HG02852 (cell line): ENCODE data around the gene GSE1.

Experiments used
- ATAC-seq: cut with Tn5 transposase; IDR thresholded peaks from one replicate; pipeline ENCODE4 v1.9.1; 2021; ENCODE audit warnings: mild to moderate bottlenecking, moderate library complexity; ENCODE audit not compliant: unreplicated experiment

The GSE1 gene

DNA sequence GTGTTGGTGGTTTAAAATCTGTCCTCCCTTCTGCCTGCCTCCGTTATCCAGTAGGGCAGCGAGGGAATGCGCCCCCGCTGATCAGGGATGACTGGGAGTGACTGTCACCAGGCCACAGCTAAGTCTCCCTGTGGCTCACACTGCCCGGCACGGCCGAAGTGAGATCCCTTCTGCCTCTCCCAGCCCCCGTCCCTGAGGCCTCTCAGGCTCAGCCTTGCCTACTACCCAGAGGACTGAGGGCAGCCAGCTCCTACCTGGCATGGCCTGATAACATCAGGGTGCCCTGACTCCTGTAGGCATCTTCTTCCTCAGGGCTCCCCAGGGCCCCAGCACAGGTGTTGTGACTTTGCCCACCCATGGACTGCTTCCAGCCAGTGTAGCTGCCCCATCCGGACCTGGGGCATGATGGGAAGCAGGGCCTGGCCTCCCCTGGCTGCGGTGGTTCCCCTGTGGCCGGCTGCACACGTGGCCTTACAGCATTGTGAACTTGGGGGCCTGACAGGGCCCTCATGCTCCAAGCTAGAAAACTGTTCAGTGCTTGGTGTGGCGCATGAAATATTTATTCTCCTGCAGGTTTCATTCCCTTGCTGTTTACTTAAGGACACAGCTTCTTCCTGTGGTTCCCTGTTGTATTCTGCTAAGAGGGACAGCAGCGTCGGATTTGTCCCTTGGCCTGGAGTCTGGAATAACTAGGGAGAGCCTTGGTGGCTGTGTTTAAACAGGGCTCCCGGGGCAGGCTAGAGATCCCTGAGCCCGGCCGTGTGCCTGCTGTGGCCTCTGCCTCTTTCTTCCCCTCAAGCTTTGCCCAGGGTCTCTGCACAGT is 45.6 kb downstream of the GSE1 start:
- ATAC-seq = no peak

DNA sequence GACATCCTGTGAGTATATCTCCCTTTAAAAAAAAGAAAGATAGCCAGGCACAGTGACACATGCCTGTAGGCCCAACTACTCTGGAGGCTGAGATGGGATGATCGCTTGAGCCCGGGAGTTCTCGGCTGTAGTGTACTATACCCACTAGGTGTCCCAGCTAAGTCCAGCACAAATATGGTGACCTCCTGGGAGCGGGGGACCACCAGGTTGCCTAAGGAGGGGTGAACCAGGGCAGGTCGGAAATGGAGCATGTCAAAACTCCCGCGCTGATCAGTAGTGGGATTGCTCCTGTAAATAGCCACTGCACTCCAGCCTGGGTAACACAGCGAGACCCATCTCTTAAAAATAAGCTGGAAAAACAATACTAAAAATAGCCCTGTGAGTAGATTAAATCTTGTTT is 46.2 kb downstream of the GSE1 start:
- ATAC-seq = no peak

DNA sequence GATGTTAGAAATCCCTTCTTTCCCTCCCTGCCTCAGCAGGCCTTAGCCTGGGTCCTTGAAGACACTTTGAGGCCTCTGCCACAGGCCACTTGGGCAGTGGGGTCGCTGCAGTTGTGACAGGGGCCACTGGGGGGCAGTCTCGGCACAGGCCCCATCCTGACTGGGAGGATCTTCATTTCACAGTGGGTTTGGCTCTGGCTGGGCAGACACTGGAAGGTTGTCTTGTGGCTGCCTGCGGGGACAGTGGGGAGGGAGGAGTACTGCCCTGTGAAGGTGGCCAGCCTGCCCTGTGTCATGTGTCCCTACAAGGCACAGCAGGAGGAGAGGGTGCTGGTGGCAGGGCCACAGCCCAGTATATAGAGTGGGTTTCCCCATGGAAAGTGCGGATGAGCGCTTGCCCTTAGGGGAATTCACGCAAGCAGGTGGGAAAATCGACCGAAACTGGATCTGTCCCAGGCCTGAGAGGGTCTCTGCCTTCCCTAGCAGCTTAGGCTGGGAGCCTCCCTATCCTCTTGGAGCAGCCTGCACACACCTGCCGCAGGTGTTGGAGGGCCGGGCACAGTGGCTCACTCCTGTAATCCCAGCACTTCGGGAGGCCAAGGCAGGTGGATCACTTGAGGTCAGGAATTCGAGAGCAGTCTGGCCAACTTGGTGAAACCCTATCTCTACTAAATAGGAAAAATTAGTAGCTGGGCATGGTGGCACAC is 46.8 kb downstream of the GSE1 start:
- no peak for ATAC-seq

DNA sequence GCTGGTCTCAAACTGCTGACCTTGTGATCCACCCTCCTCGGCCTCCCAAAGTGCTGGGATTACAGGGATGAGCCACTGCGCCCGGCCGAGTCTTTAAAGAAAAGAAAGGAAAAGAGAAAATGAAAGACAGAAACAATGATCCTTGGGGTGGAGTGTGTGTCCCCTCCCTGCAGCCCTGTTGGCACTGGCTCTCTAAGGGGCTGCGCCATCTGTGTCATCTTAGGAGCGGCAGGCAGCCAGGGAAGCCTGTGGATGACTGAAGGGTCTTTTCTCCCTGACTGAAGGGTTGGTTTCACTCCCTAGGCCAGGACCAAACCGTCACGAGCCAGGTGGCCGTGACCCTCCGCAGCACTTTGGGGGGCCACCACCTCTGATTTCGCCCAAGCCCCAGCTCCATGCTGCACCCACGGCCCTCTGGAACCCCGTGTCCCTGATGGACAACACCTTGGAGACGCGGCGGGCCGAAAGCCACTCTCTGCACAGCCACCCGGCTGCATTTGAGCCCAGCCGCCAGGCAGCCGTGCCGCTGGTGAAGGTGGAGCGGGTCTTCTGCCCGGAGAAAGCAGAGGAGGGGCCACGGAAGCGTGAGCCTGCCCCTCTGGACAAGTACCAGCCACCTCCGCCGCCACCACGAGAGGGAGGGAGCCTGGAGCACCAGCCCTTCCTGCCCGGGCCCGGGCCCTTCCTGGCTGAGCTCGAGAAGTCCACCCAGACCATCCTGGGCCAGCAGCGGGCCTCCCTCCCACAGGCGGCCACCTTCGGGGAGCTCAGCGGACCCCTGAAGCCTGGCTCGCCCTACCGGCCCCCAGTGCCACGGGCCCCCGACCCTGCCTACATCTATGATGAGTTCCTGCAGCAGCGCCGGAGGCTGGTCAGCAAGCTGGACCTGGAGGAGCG is 48.0 kb downstream of the GSE1 start:
- no peak for ATAC-seq

DNA sequence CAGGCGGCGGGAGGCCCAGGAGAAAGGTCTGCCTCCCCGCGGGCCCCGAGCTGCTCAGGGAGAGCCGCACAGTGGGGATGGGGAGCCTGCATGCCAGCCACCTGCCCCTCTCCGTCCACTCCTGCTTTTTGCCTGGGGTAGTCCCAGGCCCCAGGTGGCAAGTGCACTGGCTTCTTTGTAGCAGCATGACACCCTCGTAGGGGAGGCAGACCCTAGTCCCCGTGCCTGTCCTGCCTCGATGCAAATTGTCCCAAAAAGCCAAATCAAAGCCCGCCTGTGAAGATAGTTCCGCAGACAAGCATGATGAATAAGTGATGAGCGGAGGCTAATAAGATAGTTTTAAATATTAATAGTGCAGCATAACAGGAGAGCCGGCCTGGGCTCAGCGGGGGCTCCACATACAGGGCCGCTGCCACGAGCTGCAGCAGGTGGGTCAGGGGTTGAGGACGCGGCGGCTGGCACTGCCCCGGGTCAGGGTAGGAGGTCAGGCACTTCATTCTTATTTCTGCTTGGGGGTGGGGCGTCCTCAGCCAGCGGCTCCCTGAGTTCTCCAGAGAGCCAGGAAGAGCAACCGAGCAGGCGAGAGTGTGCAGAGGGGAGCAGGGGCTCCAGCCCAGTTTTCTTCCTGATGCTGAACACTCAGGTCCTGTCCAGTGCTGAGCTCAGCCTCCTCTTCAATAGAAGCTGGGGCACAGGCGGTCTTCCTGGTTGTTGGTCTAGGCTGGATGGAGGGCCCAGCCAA is 48.8 kb downstream of the GSE1 start:
- ATAC-seq = no peak

DNA sequence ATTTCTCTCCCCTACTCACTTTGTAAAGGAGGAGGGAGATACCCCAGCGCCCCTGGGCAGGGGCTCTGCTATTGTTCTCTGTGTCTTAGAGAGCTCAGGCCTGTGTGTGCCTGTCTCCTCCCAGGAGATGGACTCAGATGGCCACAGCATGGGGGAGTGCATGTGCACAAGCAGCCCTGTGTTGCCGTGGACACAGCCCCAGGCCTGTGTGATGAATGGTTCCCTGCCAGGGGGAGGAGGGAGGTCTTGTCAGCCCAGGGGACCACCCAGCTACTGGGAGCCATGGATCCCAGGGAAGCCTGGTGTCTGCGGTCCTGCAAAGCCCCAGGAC is 49.3 kb downstream of the GSE1 start:
- no peak for ATAC-seq

DNA sequence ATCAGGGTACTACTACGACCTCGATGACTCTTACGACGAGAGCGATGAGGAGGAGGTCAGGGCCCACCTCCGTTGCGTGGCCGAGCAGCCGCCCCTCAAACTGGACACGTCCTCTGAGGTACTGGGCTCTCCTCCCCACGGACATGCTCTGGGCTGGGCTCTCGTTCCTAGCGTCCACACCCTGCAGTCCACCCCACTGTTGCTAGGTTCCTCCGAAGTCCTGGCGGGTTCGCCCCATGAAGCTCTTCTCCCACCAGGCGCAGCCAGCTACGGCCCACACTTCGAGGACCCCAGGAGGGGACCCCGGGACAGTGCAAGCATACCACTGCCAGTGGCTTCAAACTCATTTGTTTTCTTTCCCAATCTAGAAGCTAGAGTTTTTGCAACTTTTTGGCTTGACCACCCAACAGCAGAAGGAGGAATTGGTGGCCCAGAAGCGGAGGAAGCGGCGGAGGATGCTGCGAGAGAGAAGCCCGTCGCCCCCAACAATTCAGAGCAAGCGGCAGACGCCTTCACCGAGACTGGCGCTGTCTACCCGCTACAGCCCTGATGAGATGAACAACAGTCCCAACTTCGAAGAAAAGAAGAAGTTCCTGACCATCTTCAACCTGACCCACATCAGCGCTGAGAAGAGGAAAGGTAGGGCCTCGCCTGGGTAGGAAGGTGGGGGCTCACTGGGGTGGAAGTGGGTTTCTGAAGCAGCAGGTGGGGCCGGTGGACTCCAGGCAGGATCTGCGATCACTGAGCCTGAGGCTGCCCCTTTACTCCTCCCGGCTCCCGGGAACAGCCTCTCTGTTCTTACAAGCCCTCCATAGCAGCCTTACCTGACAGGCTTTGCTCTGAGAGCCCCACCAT is 50.1 kb downstream of the GSE1 start:
- no peak for ATAC-seq

DNA sequence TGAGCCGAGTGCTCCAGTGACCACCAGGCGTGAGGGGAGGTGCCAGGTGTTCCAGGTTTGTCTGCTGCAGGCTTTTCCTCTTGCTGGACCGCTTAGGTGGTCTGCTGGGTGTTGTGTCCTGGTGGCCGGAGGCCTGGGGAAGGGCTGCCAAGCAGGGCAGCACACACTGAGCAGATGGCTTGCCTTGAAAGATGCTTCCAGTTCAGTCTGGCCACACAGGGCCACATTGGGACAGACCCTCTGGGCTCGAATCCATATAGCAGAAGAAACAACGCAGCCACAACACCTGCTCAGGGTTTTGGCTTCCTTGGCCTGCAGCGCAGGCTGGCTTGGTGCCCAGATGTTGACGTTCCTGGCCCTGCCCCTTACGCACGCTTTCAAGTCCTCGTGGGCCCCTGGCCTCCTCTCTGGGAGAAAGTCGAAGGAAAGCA is 50.8 kb downstream of the GSE1 start:
- no peak for ATAC-seq

DNA sequence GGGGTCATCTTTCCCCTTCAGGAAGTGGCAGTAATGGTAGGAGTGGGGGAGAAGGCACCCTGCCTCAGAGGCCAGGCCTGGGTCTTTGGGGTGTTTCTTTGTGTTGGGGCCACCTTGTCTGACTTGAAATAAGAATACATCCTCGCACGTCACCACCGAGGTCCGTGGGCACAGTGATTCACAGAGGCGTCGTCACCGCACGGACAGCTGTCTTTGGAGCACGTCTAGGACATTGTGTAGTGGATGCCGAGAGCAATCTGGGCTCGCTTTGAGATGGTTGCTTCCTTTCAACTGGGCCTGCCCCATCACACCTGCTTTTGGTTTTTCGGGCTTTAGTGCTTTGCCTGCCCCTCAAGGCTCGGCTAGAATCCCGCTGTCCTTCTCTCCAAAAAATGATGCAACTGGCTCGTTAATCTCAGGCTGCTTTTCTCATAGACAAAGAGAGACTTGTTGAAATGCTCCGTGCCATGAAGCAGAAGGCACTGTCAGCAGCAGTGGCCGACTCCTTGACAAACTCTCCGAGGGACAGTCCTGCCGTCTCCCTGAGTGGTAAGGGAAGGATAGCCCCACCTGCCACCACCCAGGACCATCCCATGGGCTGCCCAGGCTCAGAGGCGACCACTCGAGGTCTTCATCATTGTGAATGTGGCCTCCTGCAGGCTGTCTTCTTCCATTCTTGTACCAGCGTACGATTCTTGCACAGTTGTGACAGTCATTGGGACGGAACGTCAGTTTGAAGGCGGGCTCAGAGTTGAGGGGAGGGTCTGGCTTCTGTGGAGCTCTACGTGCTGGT is 51.7 kb downstream of the GSE1 start:
- ATAC-seq = no peak

DNA sequence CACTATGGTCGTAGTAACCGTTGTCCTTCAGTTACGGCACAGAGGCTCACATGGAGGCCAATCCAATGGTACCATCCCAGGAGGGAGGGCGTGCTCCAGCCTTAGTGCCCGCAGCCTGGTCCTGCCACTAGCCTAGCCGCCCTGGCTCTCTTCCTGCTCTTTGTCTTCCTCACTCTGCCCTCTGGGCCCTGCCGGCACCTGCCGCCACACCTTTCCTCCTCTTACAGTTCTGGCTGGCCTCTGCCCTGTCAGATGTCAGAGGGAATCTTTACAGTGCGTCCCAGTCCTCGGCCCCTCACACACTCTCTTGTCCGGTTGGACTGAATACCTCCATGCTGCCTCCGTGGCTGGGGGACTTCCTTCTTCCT is 52.2 kb downstream of the GSE1 start:
- ATAC-seq = no peak

DNA sequence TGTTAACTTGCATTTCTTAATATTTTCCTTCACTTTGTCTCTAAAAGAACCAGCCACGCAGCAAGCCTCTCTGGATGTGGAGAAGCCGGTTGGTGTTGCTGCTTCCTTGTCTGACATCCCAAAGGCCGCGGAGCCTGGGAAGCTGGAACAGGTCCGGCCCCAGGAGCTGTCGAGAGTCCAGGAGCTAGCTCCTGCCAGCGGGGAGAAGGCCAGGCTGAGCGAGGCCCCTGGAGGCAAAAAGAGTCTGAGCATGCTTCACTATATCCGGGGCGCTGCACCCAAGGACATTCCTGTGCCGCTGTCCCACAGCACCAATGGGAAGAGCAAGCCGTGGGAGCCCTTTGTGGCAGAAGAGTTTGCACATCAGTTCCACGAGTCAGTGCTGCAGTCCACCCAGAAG is 52.8 kb downstream of the GSE1 start:
- ATAC-seq = no peak

DNA sequence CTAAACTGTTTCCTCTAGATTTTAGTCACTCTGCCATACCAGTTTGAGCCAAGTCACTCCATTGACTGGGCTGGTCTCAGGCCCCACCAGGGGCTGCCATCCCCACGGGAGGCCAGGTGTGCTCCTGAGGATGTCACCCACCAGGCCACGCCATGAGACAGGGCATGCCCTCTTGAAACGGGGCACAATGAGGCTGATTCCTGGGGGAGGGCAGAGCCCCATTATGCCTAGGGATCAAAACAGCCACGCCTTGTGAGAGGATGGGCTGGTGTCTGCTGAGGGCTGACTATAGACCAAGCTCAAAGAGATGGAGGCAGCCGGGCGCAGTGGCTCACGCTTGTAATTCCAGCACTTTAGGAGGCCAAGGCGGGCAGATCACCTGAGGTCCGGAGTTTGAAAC is 54.1 kb downstream of the GSE1 start:
- ATAC-seq = no peak

DNA sequence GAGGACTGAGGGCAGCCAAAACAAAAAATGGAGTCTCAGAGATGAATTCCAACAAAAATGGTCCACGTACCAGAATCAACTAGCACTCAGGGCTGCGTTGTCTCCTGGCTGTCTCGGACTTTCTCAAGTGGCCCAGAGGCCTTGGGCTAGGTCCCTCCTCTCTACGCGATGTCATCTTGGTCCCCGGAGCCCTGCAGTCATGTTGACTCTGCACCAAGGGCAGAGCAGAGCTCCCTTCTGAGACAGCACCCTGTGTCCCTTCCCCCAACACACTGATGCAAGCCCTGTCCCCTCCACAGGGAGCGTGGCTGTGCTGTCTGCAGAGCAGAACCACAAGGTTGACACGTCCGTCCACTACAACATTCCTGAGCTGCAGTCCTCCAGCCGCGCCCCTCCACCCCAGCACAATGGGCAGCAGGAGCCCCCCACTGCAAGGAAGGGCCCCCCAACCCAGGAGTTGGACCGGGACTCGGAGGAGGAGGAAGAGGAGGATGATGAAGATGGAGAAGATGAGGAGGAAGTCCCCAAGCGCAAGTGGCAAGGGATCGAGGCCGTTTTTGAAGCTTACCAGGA is 54.8 kb downstream of the GSE1 start:
- ATAC-seq = no peak

DNA sequence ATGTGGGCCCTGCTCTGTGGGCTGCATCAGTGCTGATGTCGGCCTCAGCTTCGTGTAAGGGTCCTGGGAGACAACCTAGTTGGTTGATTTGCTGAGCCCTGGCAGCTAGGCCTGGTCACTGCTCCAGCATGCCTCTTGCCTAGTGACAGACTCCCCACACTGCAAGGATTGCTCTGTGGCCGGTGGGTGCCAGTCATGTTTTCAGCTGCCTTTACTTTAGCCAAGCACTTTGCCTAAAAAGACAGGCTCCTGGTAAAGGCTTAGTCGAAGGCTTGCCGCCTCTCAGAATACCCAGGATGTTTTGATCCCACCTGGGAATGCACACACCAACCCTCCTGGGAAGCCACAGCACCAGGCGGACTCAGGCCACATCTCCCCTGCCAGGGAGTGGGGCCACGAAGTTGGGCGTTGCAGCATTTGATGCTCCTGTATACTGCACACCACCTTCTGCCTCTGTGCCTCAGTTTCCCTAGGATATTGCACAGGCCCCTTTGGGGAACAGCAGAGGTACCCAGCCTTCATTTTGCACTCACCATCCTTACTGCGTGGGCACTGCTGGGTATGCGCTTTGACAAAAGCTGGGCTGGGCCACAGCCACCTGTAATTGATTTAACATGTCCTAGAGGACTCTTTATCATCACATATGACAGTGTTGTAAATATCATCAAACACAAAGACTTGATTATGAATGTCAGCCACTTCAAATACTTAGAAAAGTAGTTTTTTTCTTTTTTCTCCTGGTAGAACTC is 55.7 kb downstream of the GSE1 start:
- ATAC-seq = no peak

DNA sequence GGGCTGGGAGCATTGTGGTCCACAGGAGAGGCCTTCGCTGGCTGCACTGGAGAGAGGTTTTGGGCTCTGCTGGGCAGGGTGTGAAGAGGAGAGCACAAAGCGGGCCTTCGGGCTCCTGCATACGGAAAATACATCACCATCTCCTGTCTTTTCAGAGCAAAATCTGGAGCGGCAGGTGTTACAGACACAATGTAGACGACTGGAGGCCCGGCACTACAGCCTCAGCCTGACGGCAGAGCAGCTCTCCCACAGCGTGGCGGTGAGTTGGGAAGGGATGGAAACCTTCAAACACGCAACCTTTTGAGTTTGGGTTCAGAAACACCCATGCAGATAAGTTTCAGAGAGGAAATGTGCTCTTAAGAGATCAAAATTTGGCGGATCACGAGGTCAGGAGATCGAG is 57.7 kb downstream of the GSE1 start:
- no peak for ATAC-seq

DNA sequence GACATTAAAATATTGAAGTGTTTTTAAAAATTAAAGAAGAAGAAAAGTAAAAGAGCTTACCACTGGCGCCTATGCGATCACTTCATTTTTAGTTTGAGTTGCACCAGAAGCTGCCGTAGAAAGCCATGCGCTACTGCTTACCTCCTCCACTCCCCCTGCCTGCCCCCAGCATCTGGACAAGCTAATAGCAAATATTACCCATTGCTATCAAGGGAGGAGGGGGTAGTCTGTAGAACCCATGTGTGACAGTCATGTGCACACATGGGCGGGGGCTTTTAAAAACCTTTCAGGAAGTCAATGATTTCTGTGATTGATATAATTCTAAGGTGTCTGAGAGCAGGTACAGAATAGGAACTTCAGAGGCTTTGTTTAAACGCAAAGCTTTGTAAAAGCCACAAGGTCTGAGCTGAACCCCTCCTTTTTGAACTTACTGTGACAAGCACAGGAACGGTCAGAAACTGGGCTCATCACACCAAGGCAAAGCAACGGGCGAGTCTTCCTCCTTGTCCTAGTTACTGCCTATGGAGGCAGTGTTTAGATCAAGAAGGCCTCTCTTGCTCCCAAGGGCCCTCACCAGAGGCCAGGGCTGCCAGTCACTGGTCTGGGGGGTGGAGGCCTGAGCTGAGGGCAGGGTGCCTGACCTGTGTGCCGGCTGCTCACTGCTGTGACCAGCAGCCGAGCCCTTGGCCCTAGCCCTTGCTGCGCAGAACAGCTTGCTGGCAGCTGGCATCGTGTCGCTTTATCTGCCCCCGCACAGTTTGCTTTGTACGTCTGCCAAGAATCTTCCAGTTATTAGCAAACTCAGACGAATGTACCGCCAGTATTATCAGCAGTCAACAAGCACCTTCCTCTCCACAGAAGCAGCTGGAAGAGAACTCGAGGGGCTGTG is 60.7 kb downstream of the GSE1 start:
- no peak for ATAC-seq

DNA sequence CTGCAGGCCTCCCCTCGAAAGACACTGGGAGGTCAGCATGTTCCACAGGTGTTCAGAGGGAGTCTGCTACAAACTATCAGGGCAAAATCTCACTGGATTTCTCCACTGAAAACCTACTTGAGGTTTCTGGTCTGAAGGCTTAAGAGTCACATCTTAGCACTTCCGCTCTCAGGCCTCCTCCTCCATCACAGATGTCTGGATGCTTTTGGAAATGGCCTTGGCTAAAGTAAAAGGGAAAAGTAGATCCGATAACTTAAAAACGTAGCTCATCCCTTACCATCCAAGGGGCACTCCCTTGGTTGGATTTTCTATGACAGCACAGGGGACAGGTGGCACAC is 61.3 kb downstream of the GSE1 start:
- no peak for ATAC-seq
